IPS-18c (cell line): ENCODE data around the gene SPACA9.

Experiments used
- H3K4me3 ChIP-seq: 2 replicates; pipeline ENCODE4 v1.7.0; 2013; ENCODE audit warnings: low read depth, mild to moderate bottlenecking, low read length, moderate library complexity; ENCODE audit not compliant: insufficient read depth
- H3K9me3 ChIP-seq: one replicate; pipeline ENCODE4 v1.6.1; 2013; ENCODE audit warnings: mild to moderate bottlenecking, low read length, moderate library complexity; ENCODE audit not compliant: control insufficient read depth, insufficient read depth

The SPACA9 gene

DNA sequence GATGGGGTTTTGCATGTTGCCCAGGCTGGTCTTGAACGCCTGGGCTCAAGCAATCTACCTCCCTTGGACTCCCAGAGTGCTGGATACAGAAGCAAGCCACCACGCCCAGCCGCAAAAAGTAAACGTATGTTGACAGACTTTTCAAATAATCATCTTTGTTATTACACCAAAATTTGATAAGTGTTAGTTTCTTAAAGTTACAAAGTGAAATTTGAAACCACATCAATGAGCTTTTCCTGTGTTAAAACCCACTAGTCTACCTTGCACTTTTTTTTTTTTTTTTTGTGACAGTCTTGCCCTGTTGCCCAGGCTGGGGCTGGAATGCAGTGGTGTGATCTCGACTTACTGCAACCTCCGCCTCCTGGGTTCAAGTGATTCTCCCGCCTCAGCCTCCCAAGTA is 29.9 kb downstream of the SPACA9 start:
- Histone ChIP-seq H3K4me3 (no peak overlapping the region), H3K9me3 (peaks cover 2% of the 10 kb centered on the region)

DNA sequence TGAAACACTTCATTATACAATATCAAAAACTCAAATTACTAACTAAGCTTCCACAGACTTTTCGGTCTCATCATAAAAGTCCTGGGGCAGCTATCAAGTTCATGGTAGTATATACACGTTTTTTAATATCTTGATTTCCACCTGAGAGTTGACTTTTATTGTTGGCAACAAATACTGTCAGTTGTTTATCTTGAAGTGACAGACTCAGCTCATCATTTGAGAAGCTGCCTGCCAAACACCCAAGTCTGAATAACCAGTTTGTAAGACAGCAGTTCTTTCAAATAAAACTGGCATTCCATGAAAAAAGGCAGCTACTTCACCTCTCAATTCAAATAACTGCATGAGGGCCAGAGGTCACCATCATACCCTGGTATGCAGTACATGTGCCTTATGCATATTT is 30.6 kb downstream of the SPACA9 start:
- Histone ChIP-seq H3K9me3 (peaks cover 2% of the 10 kb centered on the region), H3K4me3 (no peak overlapping the region)

DNA sequence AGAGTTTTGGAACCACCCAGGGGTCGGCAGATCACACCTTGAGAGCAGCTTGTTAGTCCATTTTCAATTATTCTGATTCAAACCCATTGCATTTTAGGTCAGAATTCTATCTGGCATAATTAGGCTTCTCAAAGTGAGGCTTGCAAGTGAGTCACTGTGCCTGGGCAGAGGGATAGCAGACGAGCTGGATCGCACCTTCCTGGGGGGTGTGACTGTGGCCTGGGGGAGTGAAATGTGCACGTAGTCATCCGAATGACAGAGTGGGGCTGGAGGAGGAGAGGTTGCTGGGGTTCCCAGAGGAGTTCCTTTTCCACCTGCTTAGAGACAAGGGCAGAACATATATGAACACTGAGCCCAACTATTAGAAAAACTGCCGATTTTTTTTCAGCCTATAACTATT is 31.7 kb downstream of the SPACA9 start:
- H3K9me3 ChIP-seq, result peaks cover 2% of the 10 kb centered on the region
- H3K4me3 ChIP-seq, result no peak overlapping the region

GRCh38 chr9:132912131-132912530 is 33.4 kb downstream of the SPACA9 start:
- no peak overlapping the region for H3K4me3 ChIP-seq
- peaks cover 2% of the 10 kb centered on the region for H3K9me3 ChIP-seq

DNA sequence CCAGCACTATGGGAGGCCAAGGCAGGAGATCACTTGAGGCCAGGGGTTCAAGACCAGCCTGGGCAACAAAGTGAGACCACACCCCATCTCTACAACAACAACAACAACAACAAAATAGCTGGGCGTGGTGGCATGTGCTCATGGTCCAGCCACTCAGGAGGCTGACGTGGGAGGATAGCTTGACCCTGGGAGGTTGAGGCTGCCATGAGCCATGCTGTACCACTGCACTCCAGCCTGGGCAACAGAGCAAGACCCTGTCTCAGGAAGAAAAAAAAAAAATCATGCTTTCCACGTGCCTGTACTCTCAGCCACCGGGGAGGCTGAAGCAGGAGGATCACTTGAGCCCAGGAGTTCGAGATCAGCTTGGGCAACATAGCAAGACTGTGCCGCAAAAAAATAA is 36.2 kb downstream of the SPACA9 start:
- Histone ChIP-seq H3K4me3 (no peak overlapping the region), H3K9me3 (peaks cover 2% of the 10 kb centered on the region)

DNA sequence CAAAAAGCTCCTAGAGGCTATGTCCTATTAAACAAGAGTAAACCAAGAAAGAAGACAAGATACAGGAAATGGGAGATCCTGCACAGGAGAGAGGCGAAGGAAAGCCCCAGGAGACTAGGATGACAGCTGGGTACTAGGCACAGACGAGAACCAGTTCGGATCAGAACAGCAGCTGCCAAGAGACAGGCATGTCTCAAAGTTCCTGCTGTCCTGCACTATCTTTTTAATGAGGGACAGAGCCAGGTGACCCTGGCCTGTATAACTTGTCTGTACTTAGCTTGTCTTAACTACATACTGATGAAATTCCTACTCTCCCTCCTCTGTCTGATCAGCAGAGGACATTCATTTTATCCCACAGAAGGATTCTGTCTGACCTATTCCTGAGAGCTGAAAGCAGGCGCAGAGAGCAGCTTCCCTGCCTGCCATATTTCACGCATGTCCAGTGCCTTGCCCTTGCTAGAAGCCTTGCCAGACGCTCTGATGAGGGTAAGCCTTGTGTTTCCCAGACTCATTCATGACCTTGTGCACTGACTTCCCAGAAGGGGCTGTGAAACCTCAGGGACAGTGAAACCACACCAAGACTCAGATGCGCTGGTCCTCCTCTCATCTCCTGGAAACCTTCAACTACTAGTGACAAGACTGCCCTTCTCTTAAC is 41.0 kb downstream of the SPACA9 start:
- H3K4me3 ChIP-seq, result no peak overlapping the region
- no peaks in the 10 kb centered on the region for H3K9me3 ChIP-seq

DNA sequence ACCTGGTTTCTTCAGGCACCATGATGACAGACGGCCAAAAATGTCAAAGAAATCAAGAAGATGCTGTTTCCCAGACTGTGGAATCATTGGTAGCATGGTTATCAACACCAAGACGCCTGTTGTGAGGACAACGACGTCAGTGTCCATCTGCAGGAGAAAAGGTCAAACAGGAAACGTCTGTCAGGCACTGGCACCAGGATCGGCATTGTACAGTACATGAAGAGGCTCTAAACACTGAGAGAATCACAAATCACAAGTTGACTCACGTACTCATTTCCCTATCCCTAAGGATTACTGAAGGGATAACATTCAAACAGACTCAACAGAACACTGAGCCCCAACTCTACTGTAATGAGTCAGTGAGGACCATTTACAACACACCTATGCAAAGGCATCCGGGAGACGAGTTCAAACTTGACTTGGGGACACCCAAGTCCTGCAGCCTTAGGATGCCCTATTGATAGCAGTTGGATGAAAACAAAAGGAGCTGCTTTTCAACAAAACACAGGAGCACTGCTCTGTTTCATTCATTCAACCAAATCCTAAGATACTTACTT is 44.7 kb downstream of the SPACA9 start:
- Histone ChIP-seq H3K9me3 (no peaks in the 10 kb centered on the region), H3K4me3 (no peak overlapping the region)

DNA sequence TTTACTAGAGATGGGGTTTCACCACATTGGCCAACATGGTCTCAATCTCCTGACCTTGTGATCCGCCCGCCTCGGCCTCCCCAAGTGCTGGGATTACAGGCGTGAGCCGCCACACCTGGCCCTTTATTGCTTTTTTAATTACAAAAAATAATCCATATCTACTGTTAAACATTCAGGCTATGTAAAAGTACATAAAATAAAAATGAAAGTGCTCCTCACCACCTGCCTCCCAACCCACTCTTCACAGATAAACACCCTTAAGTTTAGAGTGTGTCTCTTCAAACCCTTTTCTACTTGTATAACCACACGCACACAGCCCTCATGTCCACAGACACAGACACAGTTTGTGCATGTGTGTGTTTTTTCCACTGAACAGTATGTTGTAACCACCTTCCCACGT is 49.0 kb downstream of the SPACA9 start:
- no peak overlapping the region for H3K4me3 ChIP-seq
- H3K9me3 ChIP-seq, result no peaks in the 10 kb centered on the region

- Histone ChIP-seq H3K9me3 (peaks cover 2% of the 10 kb centered on the region), H3K4me3 (no peak overlapping the region)
Measured at GRCh38 chr9:132931178-132931735, 52.6 kb downstream of the SPACA9 start.

DNA sequence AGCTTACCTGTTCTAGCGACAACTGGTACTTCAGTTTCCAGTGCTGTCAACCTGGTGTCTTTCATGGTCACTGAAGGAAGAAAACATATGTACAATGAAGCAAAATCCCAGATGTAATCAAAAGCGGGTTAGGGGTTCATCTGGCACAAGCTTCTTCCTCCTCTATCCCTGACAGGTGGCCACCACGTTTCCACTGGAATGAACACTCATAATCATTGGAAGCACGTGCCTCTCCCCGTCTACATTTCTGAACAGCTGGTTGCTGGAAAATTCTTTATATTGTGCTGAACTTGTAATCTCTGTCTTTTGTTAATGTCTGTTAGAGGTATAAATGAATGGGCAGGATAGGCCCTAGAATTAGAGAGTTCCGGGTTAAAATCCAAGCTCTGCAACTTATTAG is 56.3 kb downstream of the SPACA9 start:
- Histone ChIP-seq H3K9me3 (peaks cover 2% of the 10 kb centered on the region), H3K4me3 (no peak overlapping the region)

DNA sequence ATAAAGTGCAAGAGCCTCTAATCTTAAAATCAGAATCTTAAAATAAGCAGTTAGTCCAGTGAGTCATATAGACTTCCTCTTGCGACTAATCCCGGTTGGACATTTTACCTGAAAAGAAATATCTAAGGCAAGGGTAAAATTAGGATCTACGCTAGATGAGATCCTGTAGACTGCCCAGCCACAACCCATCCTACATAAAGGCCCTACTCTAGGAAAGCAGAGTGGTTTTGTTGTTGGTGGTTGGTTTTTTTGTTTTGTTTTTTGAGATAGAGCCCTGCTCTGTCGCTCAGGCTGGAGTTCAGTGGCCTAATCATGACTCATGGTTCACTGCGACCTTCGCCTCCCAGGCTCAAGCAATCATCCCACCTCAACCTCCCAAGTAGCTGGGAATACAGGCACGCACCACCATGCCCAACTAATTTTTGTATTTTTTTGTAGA is 58.8 kb downstream of the SPACA9 start:
- H3K9me3 ChIP-seq, result peaks cover 2% of the 10 kb centered on the region
- H3K4me3 ChIP-seq, result no peak overlapping the region

DNA sequence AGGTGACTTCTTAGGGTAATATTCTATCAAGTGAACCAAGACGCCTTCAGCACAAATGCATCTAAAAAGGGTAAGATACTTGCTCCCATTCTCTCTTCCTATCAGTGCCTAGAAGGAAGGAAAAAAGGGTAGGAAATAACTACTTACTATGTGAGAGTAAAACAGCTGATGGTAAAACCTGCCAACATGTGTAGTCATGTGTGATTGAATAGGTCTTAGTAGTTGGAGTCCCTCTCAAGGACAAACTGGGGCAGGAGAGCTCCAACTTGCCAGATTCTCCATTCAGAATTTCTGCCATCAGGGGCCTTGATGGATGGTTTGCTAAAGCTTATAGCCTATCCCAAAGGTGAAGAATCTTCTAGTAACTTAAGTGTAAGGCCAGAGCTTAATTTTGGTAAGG is 60.5 kb downstream of the SPACA9 start:
- Histone ChIP-seq H3K9me3 (no peaks in the 10 kb centered on the region), H3K4me3 (no peak overlapping the region)
